IPS-NIHi7 (cell line): ENCODE data around the gene SIRT5.

Source experiments
- DNase-seq: peaks from one replicate; pipeline ENCODE4 v3.0.0; 2012; ENCODE audit warnings: mixed read lengths; ENCODE audit errors: extremely low spot score

Gene SIRT5

DNA sequence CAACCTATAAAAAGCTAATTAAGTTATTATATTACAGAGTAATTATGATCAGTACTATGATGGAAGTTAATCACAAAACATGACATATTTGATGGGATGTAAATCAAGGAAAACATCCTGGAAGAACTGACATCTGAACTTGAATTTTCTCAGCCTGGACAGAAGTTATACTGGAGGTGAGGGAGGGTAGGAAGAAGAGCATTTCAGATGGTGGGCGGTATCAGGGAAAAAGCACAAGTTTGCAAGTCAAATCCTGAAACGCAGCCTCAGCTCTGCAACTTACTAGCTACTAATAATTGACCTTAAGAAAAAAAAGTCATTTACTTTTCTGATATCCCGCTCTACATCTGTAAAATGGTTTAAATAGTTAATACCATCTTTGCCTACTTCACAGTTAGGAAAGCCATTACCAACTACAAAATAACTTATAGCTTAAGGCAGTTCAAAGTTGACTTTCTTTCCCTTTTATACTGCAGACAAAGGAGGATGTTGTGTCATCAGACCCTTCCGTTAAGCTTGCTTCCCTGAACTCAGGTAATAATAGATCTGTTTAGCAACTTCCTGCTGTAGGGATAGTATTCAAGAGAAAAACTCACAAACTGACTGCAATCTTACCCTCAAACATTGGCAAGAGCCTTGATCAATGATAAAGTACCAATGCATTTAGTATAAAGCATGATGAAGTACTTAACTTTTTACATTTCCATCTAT, 61.7 kb downstream of the SIRT5 start:
- no peak for DNase-seq

DNA sequence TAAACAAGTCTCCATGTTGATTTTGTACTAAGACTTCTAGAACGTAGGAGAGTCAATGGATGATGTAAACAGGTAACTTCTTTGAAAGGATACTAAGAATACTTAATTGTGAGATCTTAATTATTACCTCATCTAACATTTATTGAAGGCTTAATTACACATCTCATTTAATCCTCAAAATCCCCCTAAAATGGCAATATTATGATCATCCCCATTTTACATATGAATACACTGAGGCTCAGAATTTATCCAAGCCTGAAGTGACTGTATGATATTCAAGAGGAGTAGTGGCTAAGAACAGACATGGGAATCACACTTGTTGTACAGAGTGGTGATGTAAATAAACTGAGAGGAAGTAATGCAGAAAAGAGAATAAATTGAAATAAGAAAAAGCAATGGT, 63.6 kb downstream of the SIRT5 start:
- DNase-seq = no peak

DNA sequence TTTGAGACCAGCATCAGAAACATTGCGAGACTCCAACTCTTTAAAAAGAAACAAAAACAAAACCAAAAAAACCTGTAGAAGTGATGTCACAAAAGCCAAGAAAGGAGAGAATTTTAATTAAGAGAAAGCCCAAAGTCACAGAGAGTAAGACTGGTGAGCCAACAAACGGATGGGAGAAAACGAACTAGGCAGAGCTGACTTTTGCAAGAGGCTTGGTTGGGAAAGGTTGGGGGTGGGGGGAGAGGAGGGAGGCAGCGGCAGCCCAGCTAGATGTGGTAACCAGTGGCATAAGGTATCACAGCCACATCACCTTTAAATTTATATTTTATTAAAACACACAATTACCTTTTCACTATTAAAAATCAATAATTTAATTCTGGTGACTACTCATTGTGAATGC, 64.2 kb downstream of the SIRT5 start:
- DNase-seq = no peak

DNA sequence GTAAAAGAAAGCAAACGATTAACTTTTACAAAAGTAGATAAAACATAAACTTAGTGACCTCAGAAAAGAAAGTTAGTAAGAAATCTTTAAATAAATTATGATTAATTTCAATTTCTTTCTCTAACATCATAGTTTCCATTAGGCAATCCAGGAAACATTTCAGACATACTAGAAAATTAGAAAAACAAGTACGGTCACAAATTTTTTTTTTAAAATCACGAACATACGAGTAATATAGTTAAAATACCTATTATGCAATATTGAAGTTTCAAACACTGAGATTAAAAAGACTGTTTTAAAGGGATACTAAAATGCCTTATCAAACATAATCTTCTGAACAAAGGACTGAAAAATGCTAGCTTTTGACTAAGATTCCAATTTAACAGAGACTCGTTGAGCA, 66.9 kb downstream of the SIRT5 start:
- DNase-seq = no peak

DNA sequence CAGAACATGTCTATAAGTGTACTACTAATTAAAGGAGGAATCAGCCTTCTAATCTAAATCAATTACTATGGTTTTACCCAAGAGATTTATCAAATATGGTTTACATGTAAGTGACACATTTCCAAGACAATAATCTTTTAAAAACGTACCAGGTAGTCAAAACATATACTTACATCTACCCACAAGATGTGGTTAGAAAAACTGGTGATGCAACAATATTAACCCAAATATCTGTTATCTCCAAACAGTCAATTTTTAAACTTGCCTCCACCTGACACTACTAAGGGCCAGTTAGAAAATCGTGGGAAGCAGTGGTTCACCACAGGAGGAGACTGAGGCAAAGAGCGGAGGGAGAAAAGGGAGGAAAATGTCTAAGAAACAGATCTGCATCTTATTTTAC, 68.7 kb downstream of the SIRT5 start:
- no peak for DNase-seq

DNA sequence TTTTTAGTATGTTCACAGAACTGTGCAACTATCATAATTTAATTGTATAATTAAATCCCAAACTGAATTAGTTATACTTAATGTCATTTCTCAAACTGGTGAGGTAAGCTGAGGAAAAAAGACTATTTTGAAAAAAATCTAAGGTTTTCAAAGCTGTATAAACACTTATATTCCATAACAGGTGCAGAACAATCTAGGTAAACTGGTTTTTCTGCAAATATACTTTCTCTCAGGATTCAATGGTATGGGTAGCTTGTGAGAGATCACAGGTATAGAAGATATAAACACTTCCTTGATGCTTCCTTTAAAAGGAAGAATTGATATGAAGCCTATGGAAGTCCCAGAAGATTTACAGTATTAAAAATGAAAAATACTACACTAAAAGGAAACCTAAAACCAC, 74.4 kb downstream of the SIRT5 start:
- no peak for DNase-seq

DNA sequence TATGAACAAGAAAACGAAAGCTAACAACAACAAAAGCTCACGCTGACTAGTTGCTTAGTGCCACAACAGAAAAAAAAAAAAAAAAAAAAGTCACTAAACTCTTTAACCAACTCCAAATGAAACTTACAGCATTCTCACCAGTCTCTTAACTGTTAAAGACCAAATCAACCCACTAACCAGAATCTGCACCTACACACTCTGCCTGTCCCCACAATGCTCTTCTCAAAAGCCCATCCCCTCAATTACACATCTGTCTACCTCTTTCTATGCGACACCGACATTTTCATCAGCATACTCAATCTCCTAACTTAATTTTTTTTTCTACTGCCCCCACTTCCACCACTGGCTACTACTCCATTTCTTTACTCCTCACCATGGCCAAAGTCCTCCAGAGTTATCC, 75.0 kb downstream of the SIRT5 start:
- no peak for DNase-seq

DNA sequence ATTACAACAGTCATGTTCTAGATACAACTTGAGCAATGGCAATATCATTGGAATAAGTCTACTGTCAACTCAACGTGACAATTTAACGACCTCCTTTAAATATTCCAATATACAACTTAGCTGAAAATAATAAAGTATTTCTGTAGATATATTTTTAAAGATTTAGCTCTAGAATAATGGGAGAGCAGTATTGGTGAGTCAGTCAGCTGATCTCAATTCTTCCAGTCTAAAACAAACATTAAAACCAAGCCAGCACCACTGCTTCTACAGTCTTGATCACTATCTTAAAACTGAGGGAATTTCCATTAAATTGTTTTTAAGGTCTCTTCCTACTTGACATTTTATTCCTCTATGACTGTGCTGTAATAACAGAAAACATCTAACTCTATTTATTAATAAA, 78.9 kb downstream of the SIRT5 start:
- no peak for DNase-seq

DNA sequence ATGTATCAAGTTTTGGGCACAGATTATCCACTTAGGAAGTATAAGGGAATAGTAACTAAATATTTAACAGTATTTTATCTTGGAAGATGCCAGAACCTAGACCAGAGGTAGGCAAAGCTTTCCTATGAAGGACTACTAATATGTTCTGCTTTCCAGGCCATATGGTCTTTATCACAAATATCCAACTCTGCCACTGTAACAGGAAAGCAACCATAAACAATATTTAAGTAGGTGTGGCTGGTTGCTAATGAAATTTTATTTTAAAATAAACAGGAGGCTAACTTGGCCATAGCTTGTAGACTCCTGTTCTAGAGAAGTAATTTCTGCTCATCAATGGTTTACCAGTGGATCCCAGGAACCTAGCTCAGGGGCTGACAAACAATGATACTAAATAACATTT, 80.1 kb downstream of the SIRT5 start:
- no peak for DNase-seq

DNA sequence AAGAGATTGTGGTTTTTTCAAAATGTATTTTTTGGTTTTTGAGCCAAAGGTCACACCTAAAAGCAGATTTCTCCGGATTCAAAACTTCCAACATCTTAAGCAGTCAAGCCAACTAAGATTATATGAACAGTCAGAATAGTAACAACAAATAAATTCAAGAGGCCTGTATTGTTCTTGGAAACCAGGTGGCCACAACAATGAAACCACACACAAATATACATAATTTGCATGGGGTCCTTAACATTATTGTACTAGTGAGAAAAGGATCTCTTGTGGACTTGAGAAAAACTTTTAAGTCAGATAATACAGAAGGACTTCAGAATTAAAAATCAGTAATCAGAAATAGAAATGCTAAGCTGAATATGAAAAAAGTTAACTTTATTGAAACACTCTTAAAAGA, 81.3 kb downstream of the SIRT5 start:
- DNase-seq = no peak

DNA sequence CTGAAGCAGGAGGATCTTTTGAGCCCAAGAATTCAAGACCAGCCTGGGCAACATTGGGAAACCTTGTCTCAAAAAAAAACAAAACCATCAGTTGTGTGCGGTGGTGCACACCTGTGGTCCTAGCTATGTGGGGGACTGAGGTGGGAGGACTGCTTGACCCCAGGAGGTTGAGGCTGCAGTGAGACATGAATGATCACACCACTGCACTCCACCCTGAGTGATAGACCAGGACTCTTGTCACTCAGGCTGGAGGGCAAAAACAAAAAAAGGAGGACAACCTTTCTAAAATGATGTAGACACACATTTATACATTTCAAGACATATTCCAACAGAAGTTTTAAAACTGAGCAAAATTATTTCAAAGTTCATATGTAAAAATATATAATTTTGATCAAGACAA, 85.9 kb downstream of the SIRT5 start:
- DNase-seq = no peak

DNA sequence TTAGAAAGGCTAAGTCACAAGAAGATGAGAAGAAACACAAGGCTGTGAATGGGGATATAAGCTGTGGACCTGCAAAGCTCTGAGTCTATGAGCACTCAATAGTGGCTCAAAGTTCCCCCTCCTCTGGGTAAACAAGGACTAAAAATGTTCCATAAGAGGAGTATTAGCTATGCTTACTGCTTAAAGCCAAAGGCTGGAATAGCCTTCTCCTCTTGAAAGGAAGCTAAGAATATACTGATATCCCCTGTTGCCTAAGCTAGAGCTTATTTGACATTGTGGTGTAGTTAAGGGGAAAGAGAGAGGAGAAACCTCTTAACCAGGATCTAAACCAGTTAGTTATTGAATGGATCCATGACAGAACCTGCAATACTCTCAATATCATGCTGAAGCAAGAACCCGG, 86.5 kb downstream of the SIRT5 start:
- no peak for DNase-seq

DNA sequence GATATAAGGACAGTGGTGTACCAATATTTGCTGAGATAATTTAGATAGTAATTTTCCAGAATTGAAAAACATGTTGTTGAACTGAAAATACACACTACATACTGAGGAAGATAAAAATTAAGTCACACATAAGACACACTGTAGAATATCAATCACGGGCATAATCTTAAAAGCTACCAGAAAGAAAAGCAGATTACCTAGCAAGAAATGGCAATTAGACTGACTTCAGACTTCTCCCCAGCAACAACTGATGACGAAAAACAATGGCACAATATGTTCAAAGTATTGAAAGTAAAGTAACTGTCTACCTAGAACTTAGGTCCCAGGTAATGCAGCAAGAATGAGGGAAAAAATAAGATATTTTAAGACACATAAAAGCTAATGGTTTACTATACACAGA, 87.2 kb downstream of the SIRT5 start:
- DNase-seq = no peak

DNA sequence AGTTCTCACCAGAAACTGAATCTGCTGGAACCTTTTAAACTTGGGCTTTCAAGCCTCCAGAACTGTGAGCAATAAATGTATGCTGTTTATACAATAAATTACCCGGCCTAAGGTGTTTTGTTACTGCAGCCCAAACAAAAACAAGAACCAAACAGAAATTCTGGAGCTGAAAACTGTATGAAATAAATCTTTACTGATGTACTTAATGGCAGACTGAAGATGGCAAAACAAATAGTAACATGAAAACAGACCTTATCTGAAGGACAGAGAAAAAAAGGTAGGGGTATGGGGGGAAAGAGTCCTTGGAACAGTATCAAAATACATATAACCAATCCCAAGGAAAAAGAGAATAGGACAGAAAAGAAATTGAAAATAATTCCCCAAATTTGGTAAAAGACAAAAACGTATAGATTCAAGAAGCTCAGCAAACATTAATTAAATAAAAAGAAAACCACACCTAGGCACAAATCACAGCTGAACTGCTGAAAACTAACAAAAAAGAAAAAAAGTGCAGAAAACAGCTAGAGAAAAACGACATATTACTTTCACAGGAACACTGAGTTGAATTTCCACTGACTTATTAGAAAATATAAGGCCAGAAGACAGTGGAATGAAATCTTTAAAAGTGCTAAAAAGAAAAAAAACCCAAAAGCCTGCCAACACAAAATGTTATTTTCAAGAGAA, 88.4 kb downstream of the SIRT5 start:
- no peak for DNase-seq

DNA sequence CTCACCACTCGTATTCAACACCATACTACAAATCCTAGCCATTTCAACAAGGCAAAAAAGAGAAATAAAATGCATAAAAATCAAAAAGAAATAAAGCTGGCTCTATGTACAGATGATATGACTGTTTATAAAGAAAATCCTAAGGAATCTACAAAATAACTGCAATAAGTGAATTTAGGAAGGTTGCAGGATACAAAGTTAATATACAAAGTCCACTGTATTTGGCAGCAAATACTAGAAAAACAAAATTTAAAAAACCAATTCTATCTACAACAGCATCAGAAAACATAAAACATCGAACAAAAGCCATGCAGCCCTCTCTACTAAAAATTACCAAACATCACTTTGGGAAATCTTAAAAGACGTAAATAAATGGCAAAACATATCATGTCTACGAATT, 89.6 kb downstream of the SIRT5 start:
- DNase-seq = no peak
